ENCODE measurements around the gene DPF3. TPM values are rescaled to one million over a fixed set of nuclear protein-coding genes. Genes with fewer than 3 reads are reported as not detected.
A peak's percentile ranks its signal among the peaks of the same experiment; 100 is the strongest.
"Not testable (repeated sequence)": the region's sequence is repeated elsewhere in the genome, so short reads cannot be mapped to it uniquely, and the experiment has no call there.

Gene DPF3
- total RNA-seq, 1 experiment from 2014 or later, result 0.79 TPM

DNA sequence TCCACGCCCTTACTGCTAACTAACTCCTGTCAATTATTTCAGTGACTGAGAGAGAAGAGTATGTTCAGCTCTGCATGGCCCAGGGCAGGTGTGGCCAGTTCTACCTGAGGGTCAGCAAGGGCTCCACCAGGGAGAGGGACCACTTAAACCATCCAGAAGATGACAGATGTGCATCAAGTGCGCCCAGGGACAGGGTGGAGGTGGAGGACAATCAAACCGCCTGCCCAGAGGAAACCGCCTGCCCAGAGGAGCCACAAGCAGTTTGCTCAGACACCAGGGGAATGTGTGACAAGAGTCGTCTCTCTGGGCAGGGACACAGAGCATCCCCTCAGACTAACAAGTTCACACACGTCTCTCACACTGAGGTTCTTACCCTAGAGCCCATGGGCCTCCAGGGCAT lies 14.5 kb downstream of the DPF3 start:
- no peak for DNase-seq
- H3K9me3 ChIP-seq (replicated peaks), result no peaks in the 10 kb centered on the region

GRCh38 chr14:72878746-72879145 lies 15.2 kb downstream of the DPF3 start:
- no peak overlapping the region for H3K4me3 ChIP-seq
- peaks cover 4% of the 10 kb centered on the region; the same call in 1 of the 2 replicates for H3K27me3 ChIP-seq
- DNase-seq, result no peak
- no peaks in the 10 kb centered on the region for H3K4me1 ChIP-seq
- H3K36me3 ChIP-seq, result no peaks in the 10 kb centered on the region
- no peaks in the 10 kb centered on the region for H3K9me3 ChIP-seq (replicated peaks)
- no peak overlapping the region for H3K27ac ChIP-seq

More for the DNA sequence above, 14.5 kb downstream of the DPF3 start:
- Histone ChIP-seq H3K4me1 (no peaks in the 10 kb centered on the region), H3K36me3 (no peaks in the 10 kb centered on the region), H3K4me3 (no peak overlapping the region), H3K27me3 (peaks cover 4% of the 10 kb centered on the region; the same call in 1 of the 2 replicates), H3K27ac (no peak overlapping the region)

GRCh38 chr14:72876710-72877063 lies 17.2 kb downstream of the DPF3 start:
- Histone ChIP-seq H3K27me3 (peaks cover 4% of the 10 kb centered on the region; the same call in 1 of the 2 replicates), H3K27ac (no peak overlapping the region), H3K9me3 (replicated peaks) (no peaks in the 10 kb centered on the region), H3K4me3 (no peak overlapping the region), H3K36me3 (no peaks in the 10 kb centered on the region), H3K4me1 (no peaks in the 10 kb centered on the region)
- DNase-seq, result no peak

- Histone ChIP-seq H3K9me3 (replicated peaks) (no peaks in the 10 kb centered on the region), H3K27me3 (peaks cover 4% of the 10 kb centered on the region; the same call in 1 of the 2 replicates), H3K4me3 (no peak overlapping the region), H3K4me1 (no peaks in the 10 kb centered on the region), H3K27ac (no peak overlapping the region), H3K36me3 (no peaks in the 10 kb centered on the region)
- peak in 1 of 2 experiments; percentile 10 for DNase-seq
Observed at GRCh38 chr14:72876005-72876709, 17.7 kb downstream of the DPF3 start.

GRCh38 chr14:72870878-72871277 lies 23.0 kb downstream of the DPF3 start:
- not testable (repeated sequence) for H3K36me3 ChIP-seq; H3K9me3 ChIP-seq (replicated peaks); H3K27ac ChIP-seq; H3K4me1 ChIP-seq; H3K27me3 ChIP-seq; DNase-seq; H3K4me3 ChIP-seq

DNA sequence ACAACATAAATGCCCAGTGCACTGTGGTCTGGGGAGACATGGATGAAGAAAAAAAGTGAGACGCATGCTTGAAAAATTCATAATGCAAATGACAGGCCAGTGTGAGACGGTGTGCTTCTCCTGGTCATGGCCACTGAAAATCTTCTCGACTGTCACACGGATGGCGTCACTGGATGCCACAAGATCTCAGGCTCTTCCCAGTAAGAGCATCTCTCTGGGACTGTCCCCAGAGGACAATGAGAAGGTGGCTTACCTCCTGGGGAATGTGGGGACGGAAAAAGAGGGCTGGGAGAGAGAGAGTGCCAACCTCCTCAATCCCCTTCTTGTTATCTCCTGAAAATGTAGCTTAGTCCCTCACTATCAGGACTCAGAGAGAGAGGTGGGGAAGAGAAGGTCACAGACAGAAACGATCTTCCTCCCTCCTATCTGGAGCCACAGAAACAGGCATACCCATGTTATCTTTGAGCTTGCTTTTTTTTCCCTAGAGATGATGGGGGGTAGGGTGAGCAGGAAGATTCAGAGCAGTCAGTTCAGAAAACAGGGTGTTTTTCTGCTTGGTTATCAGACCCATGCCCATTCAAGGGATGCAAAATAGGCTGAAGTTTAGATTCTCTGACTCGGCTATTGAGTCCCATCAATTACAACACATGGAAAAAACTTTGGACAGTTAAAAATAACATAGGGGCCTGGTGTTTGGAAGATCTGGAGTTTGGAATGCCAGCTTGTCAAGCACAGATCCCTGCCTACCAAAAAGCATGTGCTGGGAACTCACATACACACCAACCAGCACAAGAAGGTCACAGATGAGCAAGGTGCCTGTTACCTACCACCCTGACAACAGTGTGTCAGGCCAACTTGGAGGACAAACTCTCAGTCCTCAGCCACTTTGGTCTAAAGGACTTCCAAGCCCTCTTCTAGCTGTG lies 24.2 kb downstream of the DPF3 start:
- H3K27me3 ChIP-seq, result no peaks in the 10 kb centered on the region
- no peaks in the 10 kb centered on the region for H3K9me3 ChIP-seq (replicated peaks)
- H3K4me1 ChIP-seq, result no peaks in the 10 kb centered on the region
- no peak overlapping the region for H3K27ac ChIP-seq
- no peaks in the 10 kb centered on the region for H3K36me3 ChIP-seq
- DNase-seq, result no peak
- no peak overlapping the region for H3K4me3 ChIP-seq

GRCh38 chr14:72868500-72868899 lies 25.4 kb downstream of the DPF3 start:
- Histone ChIP-seq H3K27me3 (no peaks in the 10 kb centered on the region), H3K4me1 (no peaks in the 10 kb centered on the region), H3K36me3 (no peaks in the 10 kb centered on the region), H3K9me3 (replicated peaks) (no peaks in the 10 kb centered on the region), H3K27ac (no peak overlapping the region), H3K4me3 (no peak overlapping the region)
- DNase-seq, result no peak

GRCh38 chr14:72864712-72865365 lies 29.1 kb downstream of the DPF3 start:
- no peak for DNase-seq
- no peaks in the 10 kb centered on the region for H3K4me1 ChIP-seq

DNA sequence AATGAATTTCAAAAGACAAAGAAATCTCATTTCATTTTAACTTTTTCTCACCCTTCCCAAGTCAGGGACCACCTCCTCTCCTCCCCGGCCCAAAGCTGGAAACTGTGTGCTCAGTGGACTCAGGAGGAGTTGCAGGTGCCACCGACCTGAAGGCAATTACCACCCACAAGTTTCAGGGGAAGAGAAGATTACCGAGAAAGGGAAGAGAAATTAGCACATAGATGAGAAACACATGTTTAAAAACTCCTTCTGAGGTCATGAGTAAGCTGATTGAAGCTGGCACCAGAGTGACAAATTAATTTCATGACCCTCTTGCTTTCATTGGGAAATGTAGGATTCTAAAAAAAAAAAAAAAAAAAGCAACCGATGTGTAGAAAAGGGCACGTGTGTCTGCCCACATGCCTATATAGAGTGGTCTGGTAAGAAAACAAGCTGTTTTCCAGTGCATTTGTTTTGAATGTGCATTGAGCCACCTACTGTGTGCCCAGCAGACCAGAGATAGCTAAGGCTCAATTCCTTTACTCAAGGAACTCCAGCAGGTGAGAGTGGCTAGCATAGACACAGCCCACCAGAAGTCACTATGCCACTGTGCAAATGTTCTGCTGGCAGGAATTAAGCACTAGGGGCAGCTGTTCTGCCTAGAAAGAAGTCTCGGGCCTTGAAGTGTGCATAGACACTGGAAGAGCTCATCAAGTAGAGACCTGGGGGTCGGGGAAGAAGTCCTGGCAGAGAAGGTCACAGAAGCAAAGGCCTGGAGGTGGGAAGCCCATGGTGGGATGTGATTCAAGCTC lies 30.5 kb downstream of the DPF3 start:
- no peak overlapping the region for H3K27ac ChIP-seq
- no peak overlapping the region for H3K4me3 ChIP-seq
- H3K36me3 ChIP-seq, result no peaks in the 10 kb centered on the region
- H3K9me3 ChIP-seq (replicated peaks), result no peaks in the 10 kb centered on the region
- no peaks in the 10 kb centered on the region for H3K27me3 ChIP-seq
- no peaks in the 10 kb centered on the region for H3K4me1 ChIP-seq
- no peak for DNase-seq

More at GRCh38 chr14:72864712-72865365, 29.1 kb downstream of the DPF3 start:
- Histone ChIP-seq H3K9me3 (replicated peaks) (no peaks in the 10 kb centered on the region), H3K27ac (no peak overlapping the region), H3K27me3 (no peaks in the 10 kb centered on the region), H3K36me3 (no peaks in the 10 kb centered on the region), H3K4me3 (no peak overlapping the region)

- Histone ChIP-seq H3K27ac (no peak overlapping the region), H3K27me3 (no peaks in the 10 kb centered on the region), H3K36me3 (no peaks in the 10 kb centered on the region), H3K4me1 (no peaks in the 10 kb centered on the region), H3K4me3 (no peak overlapping the region), H3K9me3 (replicated peaks) (no peaks in the 10 kb centered on the region)
- DNase-seq, result no peak
Observed at GRCh38 chr14:72856530-72857266, 37.2 kb downstream of the DPF3 start.

- Histone ChIP-seq H3K4me3 (no peak overlapping the region), H3K9me3 (replicated peaks) (no peaks in the 10 kb centered on the region), H3K27me3 (no peaks in the 10 kb centered on the region), H3K36me3 (no peaks in the 10 kb centered on the region), H3K4me1 (no peaks in the 10 kb centered on the region), H3K27ac (no peak overlapping the region)
- DNase-seq, result no peak
Observed at GRCh38 chr14:72855913-72856312, 38.0 kb downstream of the DPF3 start.

DNA sequence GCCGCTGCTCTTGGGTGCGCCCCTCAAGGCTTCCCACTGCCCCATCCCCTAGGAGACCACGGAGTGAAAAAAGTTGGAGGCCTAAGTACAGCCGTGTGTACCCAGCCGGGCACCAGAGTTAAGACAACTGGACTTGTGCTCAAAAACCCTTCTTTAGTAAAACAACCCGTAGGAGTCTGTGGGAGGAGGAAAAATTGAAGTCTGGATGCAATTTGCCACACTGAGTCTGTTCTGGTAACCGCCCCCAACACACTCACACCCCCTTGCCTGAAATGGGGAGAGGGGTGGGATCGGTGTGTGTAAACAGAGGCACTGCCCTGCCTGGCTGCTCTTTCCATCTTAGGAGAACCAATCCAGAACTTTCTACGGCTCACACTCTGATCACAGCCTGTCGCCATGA lies 41.7 kb downstream of the DPF3 start:
- Histone ChIP-seq H3K27me3 (no peaks in the 10 kb centered on the region), H3K4me1 (no peaks in the 10 kb centered on the region), H3K27ac (no peak overlapping the region), H3K9me3 (replicated peaks) (no peaks in the 10 kb centered on the region), H3K4me3 (no peak overlapping the region), H3K36me3 (no peaks in the 10 kb centered on the region)
- no peak for DNase-seq

- no peak overlapping the region for H3K4me3 ChIP-seq
- no peak for DNase-seq
- no peaks in the 10 kb centered on the region for H3K9me3 ChIP-seq (replicated peaks)
- H3K36me3 ChIP-seq, result no peaks in the 10 kb centered on the region
- no peaks in the 10 kb centered on the region for H3K4me1 ChIP-seq
- H3K27me3 ChIP-seq, result no peaks in the 10 kb centered on the region
- no peak overlapping the region for H3K27ac ChIP-seq
Observed at GRCh38 chr14:72851635-72852034, 42.3 kb downstream of the DPF3 start.

- Histone ChIP-seq H3K36me3 (no peaks in the 10 kb centered on the region), H3K27ac (no peak overlapping the region), H3K4me3 (no peak overlapping the region), H3K9me3 (replicated peaks) (no peaks in the 10 kb centered on the region), H3K27me3 (no peaks in the 10 kb centered on the region), H3K4me1 (no peaks in the 10 kb centered on the region)
- no peak for DNase-seq
Observed at GRCh38 chr14:72850360-72850759, 43.5 kb downstream of the DPF3 start.

All from SJCRH30 (cell line).